ENCODE measurements around the gene PTPRU.
A peak's percentile ranks its signal among the peaks of the same experiment; 100 is the strongest.

Gene PTPRU

GRCh38 chr1:29343476-29343875 lies 107.2 kb downstream of the PTPRU start:
- no peak for DNase-seq

- no peak for DNase-seq
These were observed 107.6 kb downstream of the PTPRU start for GRCh38 chr1:29343908-29344307.

- DNase-seq = no peak
These were observed 108.0 kb downstream of the PTPRU start for GRCh38 chr1:29344336-29344735.

GRCh38 chr1:29346576-29346975 lies 110.3 kb downstream of the PTPRU start:
- DNase-seq = no peak

GRCh38 chr1:29349871-29350491 lies 113.7 kb downstream of the PTPRU start:
- DNase-seq = no peak

- no peak for DNase-seq
These were observed 116.5 kb downstream of the PTPRU start for GRCh38 chr1:29352719-29353420.

- no peak for DNase-seq
These were observed 118.3 kb downstream of the PTPRU start for GRCh38 chr1:29354511-29355098.

GRCh38 chr1:29355375-29355774 lies 119.1 kb downstream of the PTPRU start:
- DNase-seq = no peak

- peak; percentile 19 for DNase-seq
These were observed 120.3 kb downstream of the PTPRU start for GRCh38 chr1:29356663-29357062.

GRCh38 chr1:29357452-29357851 lies 121.1 kb downstream of the PTPRU start:
- no peak for DNase-seq

GRCh38 chr1:29358183-29358582 lies 121.9 kb downstream of the PTPRU start:
- DNase-seq = no peak

- no peak for DNase-seq
These were observed 124.4 kb downstream of the PTPRU start for GRCh38 chr1:29360768-29361167.

GRCh38 chr1:29361686-29362085 lies 125.4 kb downstream of the PTPRU start:
- no peak for DNase-seq

- DNase-seq = no peak
These were observed 125.8 kb downstream of the PTPRU start for GRCh38 chr1:29362116-29362515.

- no peak for DNase-seq
These were observed 126.4 kb downstream of the PTPRU start for GRCh38 chr1:29362764-29363163.

- DNase-seq = no peak
These were observed 127.2 kb downstream of the PTPRU start for GRCh38 chr1:29363536-29363935.

GRCh38 chr1:29364101-29364678 lies 127.9 kb downstream of the PTPRU start:
- DNase-seq = no peak

- DNase-seq = no peak
These were observed 129.8 kb downstream of the PTPRU start for GRCh38 chr1:29365906-29366670.

- DNase-seq = no peak
These were observed 132.9 kb downstream of the PTPRU start for GRCh38 chr1:29368936-29369932.

GRCh38 chr1:29370067-29370466 lies 133.7 kb downstream of the PTPRU start:
- DNase-seq = no peak

- DNase-seq = no peak
These were observed 135.0 kb downstream of the PTPRU start for GRCh38 chr1:29371332-29371731.

GRCh38 chr1:29372108-29372507 lies 135.8 kb downstream of the PTPRU start:
- no peak for DNase-seq
